Natural killer cell (primary cell): ENCODE measurements around the gene ATP2B2. TPM values are rescaled to one million over a fixed set of nuclear protein-coding genes. Genes with fewer than 3 reads are reported as not detected.

Experiments used
- ATAC-seq, 3 donors: fragments of 150-1000 bp in 2 of 3; fragments of 200-7000 bp in 1 of 3; cut with Tn5 transposase; 1 replicate in 1 of 3; 2 replicates in 2 of 3; pipeline ENCODE4 v1.10.0; 2021; ENCODE audit warnings: mild to moderate bottlenecking in 2 of 3, moderate library complexity in 2 of 3
- DNase-seq, 2 donors: peaks; one replicate each; pipeline versions ENCODE4 v3.0.0 to v3.0.0-alpha.2; 2013 to 2021; ENCODE audit warnings: mixed read lengths in 1 of 2
- H3K27ac ChIP-seq: one replicate; pipeline ENCODE4 v1.5.1; 2013; ENCODE audit warnings: mild to moderate bottlenecking, low read length
- H3K27me3 ChIP-seq: one replicate; pipeline ENCODE4 v1.6.1; 2013; ENCODE audit warnings: low read length; ENCODE audit not compliant: control insufficient read depth, insufficient read depth
- H3K36me3 ChIP-seq: one replicate; pipeline ENCODE4 v1.6.1; 2013; ENCODE audit warnings: low read length; ENCODE audit not compliant: control insufficient read depth, insufficient read depth
- H3K4me1 ChIP-seq: one replicate; pipeline ENCODE4 v1.6.1; 2013; ENCODE audit warnings: low read length; ENCODE audit not compliant: control insufficient read depth, insufficient read depth
- H3K4me3 ChIP-seq: one replicate; pipeline ENCODE4 v1.5.1; 2013; ENCODE audit warnings: low read length
- H3K9me3 ChIP-seq: one replicate; pipeline ENCODE4 v1.6.1; 2013; ENCODE audit warnings: low read length; ENCODE audit not compliant: control insufficient read depth, insufficient read depth
- H3K27ac Mint-ChIP-seq, 2 donors: one replicate each; pipeline ENCODE4 v1.8.0; 2022; ENCODE audit warnings: mild to moderate bottlenecking in 2 of 2, mixed read lengths in 2 of 2, moderate library complexity in 1 of 2
- H3K27me3 Mint-ChIP-seq, 2 donors: one replicate each; pipeline ENCODE4 v1.8.0; 2022; ENCODE audit warnings: low read depth in 2 of 2, mixed read lengths in 2 of 2
- H3K36me3 Mint-ChIP-seq: one replicate; pipeline ENCODE4 v1.8.0; 2022; ENCODE audit warnings: mixed read lengths
- H3K4me1 Mint-ChIP-seq, 2 donors: one replicate each; pipeline ENCODE4 v1.8.0; 2022; ENCODE audit warnings: mixed read lengths in 2 of 2
- H3K4me3 Mint-ChIP-seq: one replicate; pipeline ENCODE4 v1.8.0; 2022; ENCODE audit warnings: mild to moderate bottlenecking, moderate library complexity, mixed read lengths
- H3K9me3 Mint-ChIP-seq, 2 donors: one replicate each; pipeline ENCODE4 v1.8.0; 2022; ENCODE audit warnings: mixed read lengths in 2 of 2
- CTCF ChIP-seq: fragments of 200-600 bp; IDR thresholded peaks from one replicate; pipeline ENCODE4 v1.8.0; 2022; ENCODE audit warnings: antibody characterized with exemption
- WGBS: methylation state at CpG from one replicate; pipeline ENCODE4 v1.1.7; 2013; ENCODE audit warnings: missing lambda C conversion rate; ENCODE audit not compliant: insufficient coverage; 5-methylcytosine and 5-hydroxymethylcytosine counted together
- intact Hi-C: fragments of 100-400 bp; cut with micrococcal nuclease; formaldehyde crosslinking; loops from one replicate; pipeline ENCODE4 v1.14.2; 2022
- total RNA-seq, 4 donors: library from RNA; stranded (reverse); fragments of 120-200 nt in 1 of 4; gene quantifications; one replicate each; pipeline versions ENCODE4 v1.2.3 to v1.2.4, GENCODE V29; 2013 to 2022

The ATP2B2 gene
- total RNA-seq, 3 donors from 2014 or later (not counting 1 experiment from before 2014, with no cell fraction given): not detected

- H3K4me1 ChIP-seq: no peaks in the 10 kb centered on the region
- H3K9me3 ChIP-seq: no peaks in the 10 kb centered on the region
- TF ChIP-seq CTCF: no peak
- ATAC-seq (no peak), DNase-seq (no peak)
- H3K9me3 Mint-ChIP-seq: no peaks in the 10 kb centered on the region
- H3K36me3 ChIP-seq: no peaks in the 10 kb centered on the region
- H3K36me3 Mint-ChIP-seq: no peaks in the 10 kb centered on the region
- no peaks in the 10 kb centered on the region for H3K27me3 ChIP-seq
- no peak overlapping the region for H3K4me3 Mint-ChIP-seq
- no peaks in the 10 kb centered on the region for H3K4me1 Mint-ChIP-seq
- H3K27ac Mint-ChIP-seq: no peak overlapping the region
- H3K27me3 Mint-ChIP-seq: no peaks in the 10 kb centered on the region
- H3K27ac ChIP-seq: no peak overlapping the region
- intact Hi-C loops: no loop called here
- WGBS: 76% methylated on average over 19 of the region's 20 CpGs
- H3K4me3 ChIP-seq: no peak overlapping the region
These were observed 167.8 kb downstream of the ATP2B2 start for GRCh38 chr3:10337323-10338163.

GRCh38 chr3:10336761-10337160 is 168.6 kb downstream of the ATP2B2 start:
- DNase-seq (no peak), ATAC-seq (no peak)
- WGBS: 92% methylated on average over 11 of the region's 11 CpGs
- H3K4me1 Mint-ChIP-seq: no peaks in the 10 kb centered on the region
- Histone ChIP-seq H3K27me3 (no peaks in the 10 kb centered on the region), H3K4me3 (no peak overlapping the region), H3K36me3 (no peaks in the 10 kb centered on the region), H3K4me1 (no peaks in the 10 kb centered on the region), H3K9me3 (no peaks in the 10 kb centered on the region), H3K27ac (no peak overlapping the region)
- no peak for TF ChIP-seq CTCF
- no peaks in the 10 kb centered on the region for H3K36me3 Mint-ChIP-seq
- H3K4me3 Mint-ChIP-seq: no peak overlapping the region
- intact Hi-C loops: no loop called here
- H3K27me3 Mint-ChIP-seq: no peaks in the 10 kb centered on the region
- no peaks in the 10 kb centered on the region for H3K9me3 Mint-ChIP-seq
- no peak overlapping the region for H3K27ac Mint-ChIP-seq

- Histone ChIP-seq H3K36me3 (no peaks in the 10 kb centered on the region), H3K27ac (no peak overlapping the region), H3K4me3 (no peak overlapping the region), H3K4me1 (no peaks in the 10 kb centered on the region), H3K27me3 (no peaks in the 10 kb centered on the region), H3K9me3 (no peaks in the 10 kb centered on the region)
- Mint-ChIP-seq H3K9me3 (no peaks in the 10 kb centered on the region), H3K4me1 (no peaks in the 10 kb centered on the region), H3K27me3 (no peaks in the 10 kb centered on the region), H3K27ac (no peak overlapping the region), H3K4me3 (no peak overlapping the region), H3K36me3 (no peaks in the 10 kb centered on the region)
- 90% methylated on average over 29 of the region's 29 CpGs for WGBS
- ATAC-seq (no peak), DNase-seq (no peak)
- no peak for TF ChIP-seq CTCF
- intact Hi-C loops: no loop called here
These were observed 169.3 kb downstream of the ATP2B2 start for GRCh38 chr3:10335871-10336622.
